Heart right ventricle (tissue), 16 donors: ENCODE data around the gene CTRB2. TPM values are rescaled to one million over a fixed set of nuclear protein-coding genes. Genes with fewer than 3 reads are reported as not detected.
"Not testable (repeated sequence)": the region's sequence is repeated elsewhere in the genome, so short reads cannot be mapped to it uniquely, and the experiment has no call there.

Experiments
- ATAC-seq, 8 donors: fragments of 200-7000 bp; cut with Tn5 transposase; one replicate each; pipeline ENCODE4 v1.9.1; 2020; ENCODE audit warnings: mild to moderate bottlenecking in 8 of 8, moderate library complexity in 8 of 8, moderate number of reproducible peaks in 1 of 8
- DNase-seq, 2 donors: peaks; one replicate each; pipeline ENCODE4 v3.0.0-alpha.2; 2020
- H3K27ac ChIP-seq, 10 donors: fragments of 200-600 bp; sonication (generic) in 2 of 10; one replicate each; pipeline versions ENCODE4 v1.5.0 to v1.8.0; 2020 to 2022; ENCODE audit warnings: mild to moderate bottlenecking in 3 of 10
- H3K27me3 ChIP-seq, 7 donors: fragments of 200-600 bp; one replicate each; pipeline ENCODE4 v1.8.0; 2021 to 2022; ENCODE audit warnings: mild to moderate bottlenecking in 2 of 7
- H3K36me3 ChIP-seq, 9 donors: fragments of 200-600 bp; sonication (generic) in 1 of 9; one replicate each; pipeline versions ENCODE4 v1.5.0 to v1.8.0; 2020 to 2022; ENCODE audit warnings: mild to moderate bottlenecking in 2 of 9
- H3K4me1 ChIP-seq, 9 donors: fragments of 200-600 bp; sonication (generic) in 1 of 9; one replicate each; pipeline versions ENCODE4 v1.5.0 to v1.8.0; 2020 to 2022; ENCODE audit warnings: mild to moderate bottlenecking in 4 of 9
- H3K4me3 ChIP-seq, 10 donors: fragments of 200-600 bp; sonication (generic) in 2 of 10; one replicate each; pipeline versions ENCODE4 v1.5.0 to v1.8.0; 2020 to 2022; ENCODE audit warnings: mild to moderate bottlenecking in 7 of 10, moderate library complexity in 2 of 10
- H3K9me3 ChIP-seq, 11 donors: fragments of 200-600 bp in 10 of 11; sonication (generic) in 2 of 11; one replicate each; pipeline versions ENCODE4 v1.5.0 to v1.8.0; 2013 to 2022; ENCODE audit warnings: mild to moderate bottlenecking in 2 of 11, control low read depth in 1 of 11, moderate library complexity in 1 of 11
- CTCF ChIP-seq, 9 donors: fragments of 200-600 bp; sonication (generic) in 2 of 9; IDR thresholded peaks; one replicate each; pipeline versions ENCODE4 v1.5.0 to v1.8.0; 2021 to 2022; ENCODE audit warnings: antibody characterized with exemption in 9 of 9, mild to moderate bottlenecking in 5 of 9, moderate library complexity in 1 of 9
- WGBS, 2 donors: extraction: QIAGEN DNeasy Blood & Tissue Kit; methylation state at CpG; one replicate each; pipeline ENCODE4 v1.1.7; 2013; ENCODE audit warnings: inconsistent platforms in 1 of 2; 5-methylcytosine and 5-hydroxymethylcytosine counted together
- intact Hi-C, 10 donors: fragments of 100-400 bp; cut with DNase I; formaldehyde crosslinking; loops; one replicate each; pipeline versions ENCODE4 v1.11.1 to v1.14.2; 2022
- polyA plus RNA-seq, 2 donors: library from polyadenylated mRNA; stranded (reverse); fragments of 200-250 nt; gene quantifications; one replicate each; pipeline ENCODE4 v1.2.3, GENCODE V29; 2013
- total RNA-seq, 10 donors: library from RNA; stranded (reverse); fragmentation: NEBNext Ultra II Directional in 3 of 10; extraction: Animal tissue kit (Norgen Biotek cat#: 25700) in 3 of 10; gene quantifications; one replicate each; pipeline versions ENCODE4 v1.2.1 to v1.2.4, GENCODE V29; 2021 to 2023
- donor health status: Arrhythmogenic right ventricular cardiomyopathy.
- donor health status: ischemic (EF 13 %, LVEDD 7.1; RV severe dilation, severe dysfunction).
- donor health status: healthy with polysubstance abuse.
- donor health status: DM: no; HTN: yes; CAD: no.
- donor health status: DM: no; HTN: no; CAD: no.
- donor health status: ischemic (EF 25% LVEDD 6.9; RV normal size, moderate dysfunction).
- donor health status: ischemic (EF 25% LVEDD 5.7; RV mildly dilated, moderate dysfunction).
- donor health status: healthy.
- donor health status: DM: yes; HTN: yes; CAD: no.
- donor health status: Ischemic cardiomyopathy.
- donor health status: ischemic (EF 35%, LVEDD 5.7; RV mildly dilated, moderate dysfunction).
- donor health status: nonischemic (EF 11% LVEDD 7.7; RV severe dilation, severe dysfunction).
- donor health status: DM: yes; HTN: yes; CAD: no.
- donor health status: PGD.
- donor health status: ischemic (EF 29% LVEDD 5.4; RV normal size, mild dysfunction).
- donor health status: nonischemic (EF 23%, LVEDD 6.1; RV moderate dilation, normal function).

Gene CTRB2
- total and polyA plus RNA-seq, 12 donors: 0.42 to 3.8 (median 2.8) TPM; not detected in 4

GRCh38 chr16:75208861-75209505, 2.0 kb upstream of the CTRB2 start:
- no peaks in the 10 kb centered on the region for H3K9me3 ChIP-seq
- no peak for DNase-seq

GRCh38 chr16:75208242-75208825, 1.4 kb upstream of the CTRB2 start:
- Histone ChIP-seq H3K27ac (no peak overlapping the region), H3K4me1 (no peaks in the 10 kb centered on the region), H3K9me3 (no peaks in the 10 kb centered on the region), H3K36me3 (no peaks in the 10 kb centered on the region), H3K27me3 (no peaks in the 10 kb centered on the region), H3K4me3 (no peak overlapping the region)
- WGBS, 2 donors: 85 to 87% methylated on average over 13 of the region's 13 CpGs
- intact Hi-C loops: loop anchor here in 1 of 10 donors (10.0 kb wide), 1 partner anchor 176 kb away; no protein-coding TSS in a partner anchor
- TF ChIP-seq CTCF (IDR thresholded peaks at IDR 0.05): no peak
- ATAC-seq: no peak
- no peak for DNase-seq

More at GRCh38 chr16:75208861-75209505, 2.0 kb upstream of the CTRB2 start:
- intact Hi-C loops: loop anchor here in 1 of 10 donors (10.0 kb wide), 1 partner anchor 176 kb away; no protein-coding TSS in a partner anchor
- H3K4me3 ChIP-seq: no peak overlapping the region
- TF ChIP-seq CTCF (IDR thresholded peaks at IDR 0.05): no peak
- no peak for ATAC-seq
- H3K27ac ChIP-seq: no peak overlapping the region
- H3K27me3 ChIP-seq: no peaks in the 10 kb centered on the region
- WGBS, 2 donors: 85% methylated on average over 27 of the region's 27 CpGs
- no peaks in the 10 kb centered on the region for H3K4me1 ChIP-seq
- no peaks in the 10 kb centered on the region for H3K36me3 ChIP-seq

- Histone ChIP-seq H3K27ac (no peak overlapping the region), H3K4me3 (no peak overlapping the region), H3K9me3 (no peaks in the 10 kb centered on the region), H3K4me1 (no peaks in the 10 kb centered on the region), H3K27me3 (no peaks in the 10 kb centered on the region), H3K36me3 (no peaks in the 10 kb centered on the region)
- WGBS, 2 donors: 88 to 94% methylated on average over 11 of the region's 11 CpGs
- DNase-seq (no peak), ATAC-seq (peak in 1 of 8 donors; percentile 9)
- intact Hi-C loops: loop anchor here in 9 of 10 donors (2.0 to 10.0 kb wide), 3 partner anchors 17 to 177 kb away; no protein-coding TSS in a partner anchor
- no peak for TF ChIP-seq CTCF (IDR thresholded peaks at IDR 0.05)
These were observed 870 bp upstream of the CTRB2 start for GRCh38 chr16:75207831-75208230.

GRCh38 chr16:75205961-75206748, 806 bp downstream of the CTRB2 start:
- not testable (repeated sequence) for H3K27me3 ChIP-seq, H3K9me3 ChIP-seq, H3K4me3 ChIP-seq, H3K4me1 ChIP-seq, H3K27ac ChIP-seq, H3K36me3 ChIP-seq, DNase-seq
- peak in 4 of 8 donors; percentile 2 to 39 (median 15) for ATAC-seq
- 89 to 90% methylated on average over 17 to 21 of the region's 25 CpGs for WGBS, 2 donors
- intact Hi-C loops: loop anchor here in 9 of 10 donors (2.0 to 10.0 kb wide), 3 partner anchors 19 to 179 kb away; no protein-coding TSS in a partner anchor

GRCh38 chr16:75205438-75205837, 1.5 kb downstream of the CTRB2 start:
- not testable (repeated sequence) for H3K9me3 ChIP-seq, DNase-seq, H3K4me1 ChIP-seq, H3K36me3 ChIP-seq, H3K4me3 ChIP-seq, H3K27ac ChIP-seq
- intact Hi-C loops: loop anchor here in 1 of 10 donors (10.0 kb wide), 1 partner anchor 179 kb away; no protein-coding TSS in a partner anchor
- ATAC-seq: peak in 2 of 8 donors; percentile 10 to 38
- 87 to 96% methylated on average over 8 to 9 of the region's 19 CpGs for WGBS, 2 donors
- peaks cover 0 to 11% (median 0%) of the 10 kb centered on the region in 7 donors for H3K27me3 ChIP-seq

- H3K27ac ChIP-seq, H3K36me3 ChIP-seq, H3K9me3 ChIP-seq, H3K4me3 ChIP-seq, H3K4me1 ChIP-seq, DNase-seq: not testable (repeated sequence)
- H3K27me3 ChIP-seq: peaks cover 0 to 16% (median 0%) of the 10 kb centered on the region in 7 donors
- peak in 1 of 8 donors; percentile 23 for ATAC-seq
- intact Hi-C loops: loop anchor here in 3 of 10 donors (5.0 to 10.0 kb wide), 3 partner anchors 177 to 197 kb away; no protein-coding TSS in a partner anchor
- WGBS, 2 donors: no CpG with 5 or more reads among the region's 20 CpGs
These were observed 2.1 kb downstream of the CTRB2 start for GRCh38 chr16:75204905-75205304.
